Stimulated activated CD8-positive, alpha-beta memory T cell treated with anti-CD3 and anti-CD28 coated beads, Interleukin-4, amount 100 ng/mL, for 1 hour (primary cell): ENCODE data around the gene ALPK3.

Source experiments
- DNase-seq, 2 donors: peaks; one replicate each; pipeline ENCODE4 v3.0.0-alpha.2; 2020; ENCODE audit warnings: low read depth in 2 of 2, low spot score in 1 of 2

Gene ALPK3, protein sequence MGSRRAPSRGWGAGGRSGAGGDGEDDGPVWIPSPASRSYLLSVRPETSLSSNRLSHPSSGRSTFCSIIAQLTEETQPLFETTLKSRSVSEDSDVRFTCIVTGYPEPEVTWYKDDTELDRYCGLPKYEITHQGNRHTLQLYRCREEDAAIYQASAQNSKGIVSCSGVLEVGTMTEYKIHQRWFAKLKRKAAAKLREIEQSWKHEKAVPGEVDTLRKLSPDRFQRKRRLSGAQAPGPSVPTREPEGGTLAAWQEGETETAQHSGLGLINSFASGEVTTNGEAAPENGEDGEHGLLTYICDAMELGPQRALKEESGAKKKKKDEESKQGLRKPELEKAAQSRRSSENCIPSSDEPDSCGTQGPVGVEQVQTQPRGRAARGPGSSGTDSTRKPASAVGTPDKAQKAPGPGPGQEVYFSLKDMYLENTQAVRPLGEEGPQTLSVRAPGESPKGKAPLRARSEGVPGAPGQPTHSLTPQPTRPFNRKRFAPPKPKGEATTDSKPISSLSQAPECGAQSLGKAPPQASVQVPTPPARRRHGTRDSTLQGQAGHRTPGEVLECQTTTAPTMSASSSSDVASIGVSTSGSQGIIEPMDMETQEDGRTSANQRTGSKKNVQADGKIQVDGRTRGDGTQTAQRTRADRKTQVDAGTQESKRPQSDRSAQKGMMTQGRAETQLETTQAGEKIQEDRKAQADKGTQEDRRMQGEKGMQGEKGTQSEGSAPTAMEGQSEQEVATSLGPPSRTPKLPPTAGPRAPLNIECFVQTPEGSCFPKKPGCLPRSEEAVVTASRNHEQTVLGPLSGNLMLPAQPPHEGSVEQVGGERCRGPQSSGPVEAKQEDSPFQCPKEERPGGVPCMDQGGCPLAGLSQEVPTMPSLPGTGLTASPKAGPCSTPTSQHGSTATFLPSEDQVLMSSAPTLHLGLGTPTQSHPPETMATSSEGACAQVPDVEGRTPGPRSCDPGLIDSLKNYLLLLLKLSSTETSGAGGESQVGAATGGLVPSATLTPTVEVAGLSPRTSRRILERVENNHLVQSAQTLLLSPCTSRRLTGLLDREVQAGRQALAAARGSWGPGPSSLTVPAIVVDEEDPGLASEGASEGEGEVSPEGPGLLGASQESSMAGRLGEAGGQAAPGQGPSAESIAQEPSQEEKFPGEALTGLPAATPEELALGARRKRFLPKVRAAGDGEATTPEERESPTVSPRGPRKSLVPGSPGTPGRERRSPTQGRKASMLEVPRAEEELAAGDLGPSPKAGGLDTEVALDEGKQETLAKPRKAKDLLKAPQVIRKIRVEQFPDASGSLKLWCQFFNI (N-terminal part only)

GRCh38 chr15:84816694-84817465 is at the start of gene ALPK3:
Gene ALPK3 (plus strand): TSS chr15:84817356. CDS start chr15:84817453, 97 bp downstream.
- DNase-seq, result no peak

GRCh38 chr15:84772031-84772430 is 45.1 kb upstream of the ALPK3 start:
- no peak for DNase-seq

DNA sequence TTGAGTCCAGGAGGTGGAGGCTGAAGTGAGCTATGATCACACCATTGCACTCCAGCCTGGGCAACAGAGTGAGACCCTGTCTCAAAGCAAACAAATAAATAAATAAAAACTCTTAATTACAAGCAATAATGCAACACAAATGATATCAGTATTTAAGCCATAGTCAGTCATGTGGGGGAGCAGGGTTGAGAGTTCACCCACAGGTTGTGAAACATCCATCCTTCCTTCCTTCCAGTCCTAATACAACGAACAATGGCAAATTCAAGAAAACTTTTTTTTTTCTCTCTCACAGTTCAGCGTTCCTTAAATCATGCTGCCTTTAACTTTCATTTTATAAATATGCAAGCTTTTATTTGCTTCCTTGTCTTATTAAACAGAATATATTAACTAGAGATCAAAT is 44.7 kb upstream of the ALPK3 start:
- no peak for DNase-seq

DNA sequence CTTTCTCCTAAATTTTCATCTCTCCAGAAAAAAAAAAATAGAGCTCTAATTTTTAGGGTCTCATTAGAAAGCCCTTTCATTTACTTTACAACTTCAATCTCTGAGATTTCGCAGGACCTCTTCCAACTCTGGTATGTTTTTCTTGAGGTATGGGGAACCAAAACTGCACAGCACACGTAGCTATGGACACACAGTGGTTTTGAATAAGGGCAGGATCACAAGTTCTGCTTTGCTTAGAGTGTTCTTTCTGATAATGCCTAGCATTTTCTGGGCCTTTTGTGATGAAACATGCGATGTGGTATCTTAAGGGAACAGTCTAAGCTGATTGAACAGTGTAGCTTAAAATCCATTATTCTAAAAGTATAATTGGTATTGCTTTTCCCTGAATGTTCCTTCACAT is 43.4 kb upstream of the ALPK3 start:
- DNase-seq, result no peak

DNA sequence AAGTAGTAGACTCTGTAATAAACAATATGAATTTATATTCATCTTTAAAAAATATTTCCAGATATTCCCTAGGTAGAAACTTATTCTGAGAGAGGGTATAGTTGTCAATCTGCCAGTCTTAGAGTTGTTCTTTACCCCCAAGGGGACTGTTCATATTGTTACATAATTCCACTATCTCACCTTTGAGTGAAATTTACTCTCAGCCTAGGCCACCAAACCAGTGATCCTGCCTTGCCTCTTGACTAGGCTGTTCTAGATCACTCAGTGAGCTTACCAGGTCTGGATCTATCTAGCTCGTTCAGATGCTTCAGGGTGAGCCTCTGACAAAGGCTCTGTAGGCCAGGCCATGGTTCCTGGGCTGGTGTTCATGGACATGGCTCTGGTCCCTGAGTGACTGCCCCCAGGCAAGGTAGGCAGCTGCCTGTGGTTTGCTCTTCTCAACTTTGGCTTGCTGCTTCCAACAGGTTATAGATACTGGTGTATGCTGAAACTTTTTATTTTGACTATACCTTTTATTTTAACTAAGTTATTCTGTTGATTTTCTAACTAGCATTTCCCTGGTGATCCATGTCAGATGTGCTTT is 41.2 kb upstream of the ALPK3 start:
- DNase-seq, result no peak

- DNase-seq, result no peak
Measured at GRCh38 chr15:84778194-84778593, 39.0 kb upstream of the ALPK3 start.

DNA sequence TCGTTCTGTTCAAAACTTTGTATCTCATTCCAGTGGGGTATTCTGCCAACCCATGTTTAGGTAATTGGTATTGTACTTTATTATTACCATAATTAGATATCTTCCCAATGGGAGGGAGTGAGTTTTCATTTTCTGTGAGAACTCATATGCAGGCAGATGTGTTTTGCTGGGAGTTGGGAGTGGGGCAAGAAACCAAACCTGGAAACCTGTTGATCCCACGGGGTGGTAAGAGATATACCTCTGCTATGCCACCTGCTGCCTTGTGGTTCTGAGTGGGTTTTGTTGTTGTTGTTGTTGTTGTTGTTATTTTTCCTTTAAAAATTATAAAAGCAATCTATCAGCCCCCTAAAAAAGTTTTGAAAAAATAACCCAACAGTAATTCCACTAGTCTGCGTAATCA is 36.7 kb upstream of the ALPK3 start:
- no peak for DNase-seq

GRCh38 chr15:84781495-84781894 is 35.7 kb upstream of the ALPK3 start:
- DNase-seq, result no peak

DNA sequence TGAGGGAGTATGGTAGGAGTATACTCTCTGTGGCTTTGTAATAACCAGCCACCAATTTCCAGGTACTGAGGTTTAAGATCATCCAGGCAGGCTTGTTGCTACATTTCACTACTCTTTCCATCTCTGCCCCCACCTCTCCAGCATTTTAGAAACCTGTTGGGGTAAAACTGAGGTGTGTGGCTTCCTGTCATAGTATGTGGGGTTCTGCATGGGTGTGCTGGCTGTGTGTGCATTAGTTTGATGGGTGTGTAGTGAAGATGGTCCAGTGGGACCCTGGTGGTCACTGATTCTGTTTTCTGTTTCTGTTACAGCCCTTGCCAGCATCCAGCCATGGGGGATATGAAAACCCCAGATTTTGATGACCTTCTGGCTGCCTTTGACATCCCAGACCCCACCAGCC is 34.8 kb upstream of the ALPK3 start:
- no peak for DNase-seq

DNA sequence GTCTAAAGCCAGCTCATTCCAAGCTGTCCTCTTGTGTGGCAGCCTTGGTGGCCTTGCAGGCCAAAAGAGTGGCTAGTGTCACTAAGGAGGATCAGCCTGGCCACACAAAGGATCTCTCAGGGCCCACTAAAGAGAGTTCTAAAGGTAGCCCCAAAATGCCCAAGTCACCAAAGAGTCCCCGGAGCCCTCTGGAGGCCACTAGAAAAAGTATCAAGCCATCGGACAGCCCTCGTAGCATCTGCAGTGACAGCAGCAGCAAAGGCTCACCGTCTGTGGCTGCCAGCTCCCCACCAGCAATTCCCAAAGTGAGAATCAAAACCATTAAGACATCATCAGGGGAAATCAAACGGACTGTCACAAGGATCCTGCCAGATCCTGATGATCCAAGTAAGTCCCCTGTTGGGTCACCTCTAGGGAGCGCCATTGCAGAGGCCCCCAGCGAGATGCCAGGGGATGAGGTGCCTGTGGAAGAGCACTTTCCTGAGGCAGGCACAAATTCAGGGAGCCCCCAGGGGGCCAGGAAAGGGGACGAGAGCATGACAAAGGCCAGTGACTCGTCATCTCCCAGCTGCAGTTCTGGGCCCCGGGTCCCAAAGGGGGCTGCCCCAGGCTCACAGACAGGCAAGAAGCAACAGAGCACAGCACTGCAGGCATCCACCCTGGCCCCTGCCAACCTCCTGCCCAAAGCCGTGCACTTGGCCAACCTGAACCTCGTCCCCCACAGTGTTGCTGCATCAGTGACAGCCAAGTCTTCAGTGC is 33.5 kb upstream of the ALPK3 start:
- no peak for DNase-seq

GRCh38 chr15:84784262-84784661 is 32.9 kb upstream of the ALPK3 start:
- DNase-seq, result no peak

- DNase-seq, result no peak
Measured at GRCh38 chr15:84785053-84785452, 32.1 kb upstream of the ALPK3 start.

DNA sequence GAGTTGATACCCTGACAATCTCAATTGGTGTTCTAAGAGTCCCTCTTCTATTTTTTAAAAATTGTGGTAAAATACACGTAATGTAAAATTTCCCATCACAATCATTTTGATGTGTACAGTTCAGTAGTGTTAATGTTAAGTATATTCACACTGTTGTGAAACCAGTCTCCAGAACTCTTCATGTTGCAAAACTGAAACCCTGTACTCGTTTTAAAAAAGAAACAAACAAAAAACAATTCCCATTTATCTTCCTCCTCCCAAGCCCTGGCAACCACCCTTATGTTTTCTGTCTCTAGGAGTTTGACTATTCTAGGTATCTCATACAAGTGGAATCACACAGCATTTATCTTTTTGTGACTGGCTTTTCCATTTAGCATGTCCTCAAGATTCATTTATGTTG is 28.7 kb upstream of the ALPK3 start:
- no peak for DNase-seq

- no peak for DNase-seq
Measured at GRCh38 chr15:84789762-84790161, 27.4 kb upstream of the ALPK3 start.

GRCh38 chr15:84790676-84791075 is 26.5 kb upstream of the ALPK3 start:
- no peak for DNase-seq

- no peak for DNase-seq
Measured at GRCh38 chr15:84791763-84792162, 25.4 kb upstream of the ALPK3 start.

DNA sequence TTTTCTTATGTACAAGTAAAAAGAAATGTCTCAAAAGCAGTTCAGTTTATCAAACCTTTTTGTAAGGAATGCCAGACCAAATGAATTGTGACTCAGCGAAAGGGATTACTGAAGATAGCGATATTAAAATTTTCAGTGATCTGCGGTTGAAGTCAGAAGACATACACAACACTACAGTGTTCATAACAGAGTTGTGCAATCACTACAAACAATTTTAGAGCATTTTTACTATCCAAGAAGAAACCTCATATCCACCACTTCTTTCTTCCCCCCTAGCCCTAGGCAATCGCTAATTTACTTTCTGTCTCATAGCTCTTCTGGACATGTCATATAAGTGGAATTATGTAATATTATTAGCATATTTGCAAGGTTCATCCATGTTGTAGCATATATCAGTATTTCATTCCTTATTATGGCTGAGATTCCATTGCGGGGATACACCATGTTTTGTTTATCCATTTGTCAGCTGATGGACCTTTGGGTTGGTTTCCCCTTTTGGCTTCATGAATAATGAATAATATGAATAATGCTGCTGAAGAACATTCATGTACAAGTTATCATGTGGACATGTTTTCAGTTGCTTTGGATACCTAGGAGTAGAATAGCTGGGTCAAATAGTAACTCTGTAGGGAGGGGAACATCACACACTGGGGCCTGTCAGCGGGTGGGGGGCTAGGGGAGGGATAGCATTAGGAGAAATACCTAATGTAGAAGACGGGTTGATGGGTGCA is 23.6 kb upstream of the ALPK3 start:
- no peak for DNase-seq

GRCh38 chr15:84794162-84794547 is 23.0 kb upstream of the ALPK3 start:
- no peak for DNase-seq

DNA sequence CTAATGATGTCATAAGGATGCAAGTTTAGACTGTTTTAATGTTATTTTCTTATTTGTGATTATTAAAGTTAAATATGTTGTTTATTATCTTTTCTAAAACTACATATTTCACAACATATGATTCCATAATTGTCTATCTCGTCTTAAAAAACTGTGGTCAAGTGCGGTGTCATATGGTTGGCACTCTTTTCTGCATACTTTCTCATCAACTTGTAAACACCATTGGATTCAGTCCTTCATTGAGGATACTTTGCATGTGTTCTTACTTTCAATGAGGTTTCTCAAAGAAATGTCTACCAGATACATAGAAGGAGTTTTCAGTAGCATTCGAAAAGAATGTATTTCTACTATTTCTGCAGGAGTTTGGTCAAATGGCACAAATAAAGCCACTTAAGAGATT is 22.0 kb upstream of the ALPK3 start:
- DNase-seq, result no peak
